ENCODE data around the gene SIGLEC12.
"Not testable (repeated sequence)": the region's sequence is repeated elsewhere in the genome, so short reads cannot be mapped to it uniquely, and the experiment has no call there.

The SIGLEC12 gene

DNA sequence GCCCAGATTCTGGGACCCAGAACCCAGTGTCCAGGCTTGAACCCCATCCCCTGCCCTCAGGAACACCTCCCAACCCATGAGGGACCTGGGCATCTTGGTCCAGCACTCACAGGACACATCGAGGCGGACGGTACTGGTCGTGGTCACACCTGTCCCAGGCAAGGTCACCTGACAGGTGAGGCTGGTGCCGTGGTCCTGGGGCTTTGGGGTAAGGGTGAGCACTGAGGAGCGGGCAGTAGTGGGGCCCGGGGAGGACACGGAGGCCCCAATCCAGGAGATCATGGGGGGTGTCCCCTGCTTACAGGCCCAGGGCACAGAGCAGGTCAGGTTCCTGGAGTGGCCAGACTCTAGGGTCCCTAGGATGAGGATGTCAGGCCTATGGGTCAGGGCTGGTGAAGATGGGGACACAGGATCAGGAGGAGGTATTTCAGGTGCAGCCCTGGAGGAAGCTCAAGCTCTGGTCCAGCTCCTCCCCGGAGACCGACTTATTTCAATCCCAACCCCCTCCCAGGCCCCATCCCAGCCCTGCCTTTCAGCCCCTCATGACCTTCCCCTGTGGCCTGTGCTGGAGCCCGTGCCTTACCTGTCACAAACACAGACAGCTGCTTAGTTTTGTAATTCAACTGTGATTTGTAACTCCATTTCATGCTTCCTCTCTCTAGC lies 44.1 kb downstream of the SIGLEC12 start:
- DNase-seq, result no peak

DNA sequence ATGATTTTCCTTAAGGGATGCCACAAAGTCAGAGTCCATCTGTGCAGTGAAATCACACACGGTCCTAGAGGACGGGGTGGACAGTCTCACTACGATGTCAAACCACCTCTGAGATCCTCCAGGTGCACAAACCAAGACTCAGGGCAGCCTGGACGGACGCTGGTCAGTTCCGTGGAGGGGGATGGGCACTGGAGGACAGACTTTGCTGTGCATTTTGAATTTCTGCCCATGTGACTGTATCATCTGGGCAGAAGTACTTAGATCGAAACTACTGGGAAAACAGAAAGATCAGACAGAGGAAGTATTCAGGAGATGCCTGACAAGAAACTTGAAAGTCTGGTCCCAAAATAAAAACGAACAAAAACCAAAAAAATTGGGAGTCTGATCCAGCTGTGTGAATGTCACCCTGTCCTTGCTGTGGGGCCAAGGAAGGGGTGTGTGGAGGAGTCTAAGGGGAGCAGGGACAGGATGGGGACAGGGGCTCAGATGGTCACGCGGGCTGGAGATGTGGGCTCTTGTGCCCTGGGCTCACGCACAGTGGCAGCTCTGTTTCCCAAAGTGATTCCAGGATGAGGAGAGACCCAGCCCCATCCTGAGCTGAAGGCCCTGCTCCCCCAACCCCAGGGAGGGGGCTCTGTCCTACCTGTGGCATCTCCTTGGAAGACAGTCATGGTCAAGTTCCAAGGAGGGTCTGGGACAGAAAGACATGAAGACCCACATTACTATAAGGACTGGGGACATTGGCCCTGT lies 44.9 kb downstream of the SIGLEC12 start:
- no peak for DNase-seq

DNA sequence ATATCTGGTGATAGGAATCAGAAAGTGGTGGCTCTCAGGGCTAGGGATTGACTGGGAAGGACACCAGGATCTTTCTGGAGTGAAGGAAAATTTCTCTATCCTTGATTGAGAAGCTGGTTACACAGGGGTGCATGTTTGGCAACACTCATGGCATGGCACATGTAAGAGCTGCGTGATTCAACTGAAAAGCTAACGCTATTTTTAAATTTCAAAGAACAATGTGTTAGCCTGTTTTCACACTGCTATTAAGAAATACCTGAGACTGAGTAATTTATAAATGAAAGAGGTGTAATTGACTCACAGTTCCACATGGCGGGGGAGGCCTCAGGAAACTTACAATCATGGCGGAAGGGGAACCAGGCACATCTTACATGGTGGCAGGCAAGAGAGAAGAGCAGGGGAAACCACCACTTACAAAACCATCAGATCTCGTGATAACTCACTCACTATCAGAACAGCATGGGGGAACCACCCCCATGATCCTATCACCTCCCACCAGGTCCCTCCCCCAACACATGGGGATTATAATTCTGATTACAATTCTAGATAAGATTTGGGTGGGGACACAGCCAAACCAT lies 50.8 kb downstream of the SIGLEC12 start:
- DNase-seq, result no peak

DNA sequence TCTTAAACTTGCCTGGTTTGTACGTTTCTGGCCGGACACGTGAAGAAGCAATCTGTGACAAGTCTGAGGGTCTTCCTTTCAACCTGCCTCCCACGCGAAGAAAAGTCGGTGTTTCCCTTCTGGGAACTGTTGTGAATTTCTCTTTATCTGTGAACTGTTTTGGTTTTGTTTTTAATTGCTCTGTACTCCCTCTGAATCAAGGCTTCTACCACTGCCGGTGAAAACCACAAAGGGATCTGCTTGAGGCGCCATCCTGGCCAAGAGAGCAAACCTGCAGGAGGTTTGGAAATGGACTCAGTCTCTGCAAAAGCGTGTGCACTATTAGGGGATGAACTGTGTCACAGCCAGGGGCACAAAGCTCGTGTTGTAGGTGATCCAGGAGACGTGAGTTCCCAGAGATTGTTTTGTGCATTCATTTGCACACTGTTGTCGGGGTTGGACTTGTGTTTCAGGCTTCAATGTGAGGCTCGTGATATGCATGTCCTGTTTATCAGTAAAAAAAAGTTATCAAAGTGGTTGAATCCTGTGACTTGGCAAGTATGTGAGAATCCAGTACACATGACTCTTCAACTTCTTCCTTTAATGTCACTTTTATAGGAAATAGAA lies 53.1 kb downstream of the SIGLEC12 start:
- no peak for DNase-seq

DNA sequence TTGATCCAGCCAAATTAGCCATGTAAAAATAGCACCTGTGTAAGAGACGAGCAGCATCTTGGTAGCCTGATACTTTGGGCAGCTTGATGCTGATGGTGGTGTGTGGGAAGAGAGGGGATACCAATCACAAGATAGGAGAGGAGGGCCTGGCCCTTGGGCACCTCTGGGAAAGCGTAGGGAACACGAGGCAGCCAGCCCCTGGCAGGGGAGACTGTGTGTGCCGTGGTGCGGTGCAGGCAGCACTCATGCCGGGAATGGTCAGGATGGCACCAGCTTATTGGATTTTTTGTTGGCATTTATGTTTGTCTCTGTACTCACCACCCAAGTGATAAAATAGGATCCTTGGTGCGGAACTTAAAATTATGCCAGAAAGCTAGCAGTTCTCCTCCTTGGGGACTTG lies 53.6 kb downstream of the SIGLEC12 start:
- no peak for DNase-seq

DNA sequence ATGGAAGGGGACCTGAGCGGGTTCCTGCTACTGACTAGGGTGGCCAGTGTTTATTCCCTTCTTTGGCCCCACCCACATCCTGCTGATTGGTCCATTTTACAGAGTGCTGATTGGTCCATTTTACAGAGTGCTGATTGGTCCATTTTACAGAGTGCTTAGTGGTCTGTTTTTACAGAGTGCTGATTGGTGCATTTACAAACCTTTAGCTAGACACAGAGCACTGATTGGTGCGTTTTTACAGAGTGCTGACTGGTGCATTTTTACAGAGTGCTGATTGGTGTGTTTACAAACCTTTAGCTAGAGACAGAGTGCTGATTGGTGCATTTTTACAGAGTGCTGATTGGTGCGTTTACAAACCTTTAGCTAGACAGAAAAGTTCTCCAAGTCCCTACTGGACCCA lies 54.1 kb downstream of the SIGLEC12 start:
- not testable (repeated sequence) for DNase-seq

DNA sequence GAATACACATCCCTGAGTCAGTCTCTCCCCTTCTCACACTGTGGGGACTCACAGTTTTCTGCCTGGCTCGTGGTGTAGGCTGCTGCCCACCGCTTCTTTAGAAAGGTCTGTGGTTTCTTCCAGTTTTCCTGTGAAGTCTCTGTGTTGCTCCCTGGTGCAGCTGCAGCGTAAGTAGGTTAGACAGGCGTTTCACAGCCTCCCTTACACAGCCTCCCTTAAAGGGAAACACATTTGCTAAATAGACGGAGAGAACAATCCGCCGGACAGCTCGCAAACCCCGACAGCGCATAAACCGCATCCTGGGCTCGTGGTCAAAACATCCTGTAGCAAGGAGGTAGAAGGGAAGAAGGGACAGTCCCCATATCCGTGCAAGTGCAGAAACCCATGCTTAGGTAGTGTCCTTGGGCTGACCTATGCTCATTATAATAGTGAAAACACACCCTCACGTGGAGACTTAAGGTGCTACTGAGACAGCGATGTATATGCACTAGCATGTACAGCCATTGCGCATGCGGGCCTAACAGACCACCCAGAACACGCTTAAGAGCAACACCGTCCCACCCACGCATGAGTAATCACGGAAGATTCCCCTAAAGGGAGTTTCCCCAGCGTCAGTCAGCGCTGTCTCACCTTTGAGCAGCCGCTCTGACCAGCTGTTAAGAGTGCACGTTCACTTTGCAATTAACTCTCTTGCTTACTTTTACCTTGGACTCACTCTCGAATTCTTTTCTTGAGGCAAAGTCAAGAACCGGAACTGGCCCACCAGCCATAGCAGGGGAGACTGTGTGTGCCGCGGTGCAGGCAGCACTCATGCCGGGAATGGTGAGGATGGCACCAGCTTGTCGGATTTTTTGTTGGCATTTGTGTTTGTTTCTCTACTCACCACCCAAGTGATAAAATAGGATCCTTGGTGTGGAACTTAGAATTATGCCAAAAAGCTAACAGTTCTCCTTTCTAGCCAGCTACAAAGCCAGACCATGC lies 59.9 kb downstream of the SIGLEC12 start:
- no peak for DNase-seq

All from NCI-H345 (cell line).